IMR-90 (cell line): ENCODE data around the gene APCDD1. TPM values are rescaled to one million over a fixed set of nuclear protein-coding genes. Genes with fewer than 3 reads are reported as not detected.

Experiments
- ATAC-seq: fragments of 200-7000 bp; cut with Tn5 transposase; 2 replicates; pipeline ENCODE4 v1.9.1; 2020; ENCODE audit warnings: low read depth, mild to moderate bottlenecking, moderate library complexity
- BruUV-seq: library from RNA; stranded (reverse); fragments of 400-500 nt; replicated peaks from 2 replicates; lab custom pipeline; 2021; lab: Mats Ljungman, UMichigan
- CTCF ChIA-PET: fragments of 300-600 bp; formaldehyde crosslinking; extraction: SDS; loops from one replicate; lab custom pipeline; 2021; ENCODE audit warnings: antibody characterized with exemption; lab: Yijun Ruan, JAX
- POLR2A ChIA-PET: fragments of 300-600 bp; sonication (Branson Sonifier 250); formaldehyde crosslinking; loops from one replicate; lab custom pipeline; 2022; ENCODE audit warnings: antibody characterized with exemption; ENCODE audit not compliant: unreplicated experiment; lab: Charles Lee
- DNase-seq: peaks from one replicate; pipeline ENCODE4 v3.0.0; 2013
- H2AFZ ChIP-seq: replicated peaks from 2 replicates; pipeline ENCODE3; 2013; ENCODE audit warnings: low read length, mild to moderate bottlenecking; ENCODE audit not compliant: poor library complexity
- H2AK5ac ChIP-seq: 2 replicates; pipeline ENCODE4 v1.6.1; 2013; ENCODE audit warnings: low read depth, low read length, inconsistent platforms
- H2AK9ac ChIP-seq: replicated peaks from 2 replicates; pipeline ENCODE3; 2013; ENCODE audit warnings: mild to moderate bottlenecking, low read depth, low read length, moderate library complexity; ENCODE audit not compliant: poor library complexity
- H2BK120ac ChIP-seq: 2 replicates; pipeline ENCODE4 v1.6.1; 2013; ENCODE audit warnings: low read depth, low read length, inconsistent platforms
- H2BK15ac ChIP-seq: 3 replicates; pipeline ENCODE4 v1.6.1; 2013; ENCODE audit warnings: low read depth, low read length, inconsistent platforms
- H2BK20ac ChIP-seq: 2 replicates; pipeline ENCODE4 v1.6.1; 2013; ENCODE audit warnings: low read depth, mild to moderate bottlenecking, inconsistent platforms, low read length, moderate library complexity
- H2BK5ac ChIP-seq: 2 replicates; pipeline ENCODE4 v1.6.1; 2013; ENCODE audit warnings: mild to moderate bottlenecking, low read depth, low read length, inconsistent platforms; ENCODE audit not compliant: poor library complexity, severe bottlenecking
- H3K14ac ChIP-seq: replicated peaks from 2 replicates; pipeline ENCODE4 v1.6.1; 2013; ENCODE audit warnings: low read depth, low read length, inconsistent platforms
- H3K18ac ChIP-seq: 2 replicates; pipeline ENCODE4 v1.6.1; 2013; ENCODE audit warnings: low read depth, low read length, control low read depth
- H3K23ac ChIP-seq: 2 replicates; pipeline ENCODE4 v1.6.1; 2013; ENCODE audit warnings: low read depth, low read length, inconsistent platforms
- H3K27ac ChIP-seq: 2 replicates; pipeline ENCODE4 v1.5.1; 2013; ENCODE audit warnings: mild to moderate bottlenecking, control low read depth, low read length; ENCODE audit not compliant: insufficient read depth
- H3K27me3 ChIP-seq: 2 replicates; pipeline ENCODE4 v1.6.1; 2013; ENCODE audit warnings: low read length; ENCODE audit not compliant: control insufficient read depth, insufficient read depth
- H3K36me3 ChIP-seq: 2 replicates; pipeline ENCODE4 v1.6.1; 2013; ENCODE audit warnings: low read length, mixed read lengths; ENCODE audit not compliant: control insufficient read depth, insufficient read depth
- H3K4ac ChIP-seq: 2 replicates; pipeline ENCODE4 v1.6.1; 2013; ENCODE audit warnings: low read depth, low read length, inconsistent platforms
- H3K4me1 ChIP-seq: 2 replicates; pipeline ENCODE4 v1.6.1; 2013; ENCODE audit warnings: low read length, mixed read lengths; ENCODE audit not compliant: control insufficient read depth, insufficient read depth
- H3K4me2 ChIP-seq: 2 replicates; pipeline ENCODE4 v1.6.1; 2013; ENCODE audit warnings: low read depth, mild to moderate bottlenecking, control low read depth, low read length, moderate library complexity
- H3K4me3 ChIP-seq: 2 replicates; pipeline ENCODE4 v1.5.1; 2013; ENCODE audit warnings: low read depth, mild to moderate bottlenecking, control low read depth, low read length, moderate library complexity; ENCODE audit not compliant: insufficient read depth
- H3K56ac ChIP-seq: 2 replicates; pipeline ENCODE4 v1.6.1; 2013; ENCODE audit warnings: low read length, inconsistent platforms; ENCODE audit not compliant: insufficient read depth; ENCODE audit errors: extremely low read depth
- H3K79me1 ChIP-seq, 2 experiments: 2 replicates each; pipeline ENCODE4 v1.6.1; 2013; ENCODE audit warnings: low read length in 2 of 2, inconsistent platforms in 1 of 2, low read depth in 1 of 2
- H3K9ac ChIP-seq: 2 replicates; pipeline ENCODE4 v1.6.1; 2013; ENCODE audit warnings: low read depth, low read length, control low read depth
- H3K9me1 ChIP-seq: 2 replicates; pipeline ENCODE4 v1.6.1; 2013; ENCODE audit warnings: low read length, inconsistent platforms; ENCODE audit not compliant: insufficient read depth
- H3K9me3 ChIP-seq: 2 replicates; pipeline ENCODE4 v1.6.1; 2013; ENCODE audit warnings: low read length; ENCODE audit not compliant: control insufficient read depth, insufficient read depth
- H4K20me1 ChIP-seq: 2 replicates; pipeline ENCODE4 v1.6.1; 2013; ENCODE audit warnings: low read length, inconsistent platforms; ENCODE audit not compliant: insufficient read depth
- H4K5ac ChIP-seq: 2 replicates; pipeline ENCODE4 v1.6.1; 2013; ENCODE audit warnings: mild to moderate bottlenecking, low read depth, low read length, control low read depth
- H4K8ac ChIP-seq, 2 experiments: 2 replicates each; pipeline ENCODE4 v1.6.1; 2013; ENCODE audit warnings: low read depth in 2 of 2, low read length in 2 of 2, control low read depth in 1 of 2, inconsistent platforms in 1 of 2
- H4K91ac ChIP-seq: 2 replicates; pipeline ENCODE4 v1.6.1; 2013; ENCODE audit warnings: low read depth, low read length, inconsistent platforms; ENCODE audit not compliant: insufficient read depth
- MXI1 ChIP-seq: IDR thresholded peaks from 2 replicates; pipeline ENCODE4 v1.6.1; 2012; ENCODE audit warnings: low read depth, mild to moderate bottlenecking, low read length, moderate library complexity, borderline replicate concordance
- RAD21 ChIP-seq: IDR thresholded peaks from 2 replicates; pipeline ENCODE4 v1.6.1; 2012; ENCODE audit warnings: low read length, improper control_type of control experiment
- RCOR1 ChIP-seq: IDR thresholded peaks from 2 replicates; pipeline ENCODE4 v1.6.1; 2012; ENCODE audit warnings: mild to moderate bottlenecking, low read length, improper control_type of control experiment; ENCODE audit not compliant: insufficient replicate concordance
- SMC3 ChIP-seq: fragments of 150-350 bp; IDR thresholded peaks from 2 replicates; pipeline ENCODE4 v1.6.1; 2016; ENCODE audit warnings: low read depth, mild to moderate bottlenecking, antibody characterized with exemption, low read length, moderate library complexity
- WGBS, 2 experiments: methylation state at CpG; one replicate each; pipeline versions ENCODE4 v1.1.5 to v1.1.7; 2013; ENCODE audit warnings: missing lambda C conversion rate in 2 of 2; ENCODE audit not compliant: insufficient read length in 1 of 2; ENCODE audit errors: extremely low coverage in 2 of 2; 5-methylcytosine and 5-hydroxymethylcytosine counted together
- dilution Hi-C: fragments of 300-500 bp; cut with HindIII; formaldehyde crosslinking; loops from one replicate; pipeline ENCODE4 v1.14.3; 2018; ENCODE audit warnings: low sequenced_read_pairs; ENCODE audit not compliant: unreplicated experiment
- in situ Hi-C: fragments of 300-500 bp; cut with MboI; formaldehyde crosslinking; loops from 3 replicates; pipeline ENCODE4 v1.14.3; 2019; ENCODE audit warnings: low sequenced_read_pairs, inconsistent platforms, mixed read lengths
- intact Hi-C: fragments of 100-400 bp; cut with micrococcal nuclease; formaldehyde crosslinking; loops from 2 replicates; pipeline ENCODE4 v1.10.0; 2022
- polyA plus RNA-seq, 3 experiments: library from polyadenylated mRNA; depleted of rRNA; stranded (reverse); fragments of >200 nt; gene quantifications; 2 replicates each; pipeline ENCODE4 v1.2.3, GENCODE V29; 2012; ENCODE audit warnings: low replicate concordance in 1 of 3
- total RNA-seq: library from RNA; depleted of rRNA; stranded (reverse); fragments of >200 nt; gene quantifications from 2 replicates; pipeline ENCODE4 v1.2.3, GENCODE V29; 2012

The APCDD1 gene
- total and polyA plus RNA-seq, 2 of the 4 experiments (the other 2 are of a cell fraction): 1.1 to 2.2 TPM

DNA sequence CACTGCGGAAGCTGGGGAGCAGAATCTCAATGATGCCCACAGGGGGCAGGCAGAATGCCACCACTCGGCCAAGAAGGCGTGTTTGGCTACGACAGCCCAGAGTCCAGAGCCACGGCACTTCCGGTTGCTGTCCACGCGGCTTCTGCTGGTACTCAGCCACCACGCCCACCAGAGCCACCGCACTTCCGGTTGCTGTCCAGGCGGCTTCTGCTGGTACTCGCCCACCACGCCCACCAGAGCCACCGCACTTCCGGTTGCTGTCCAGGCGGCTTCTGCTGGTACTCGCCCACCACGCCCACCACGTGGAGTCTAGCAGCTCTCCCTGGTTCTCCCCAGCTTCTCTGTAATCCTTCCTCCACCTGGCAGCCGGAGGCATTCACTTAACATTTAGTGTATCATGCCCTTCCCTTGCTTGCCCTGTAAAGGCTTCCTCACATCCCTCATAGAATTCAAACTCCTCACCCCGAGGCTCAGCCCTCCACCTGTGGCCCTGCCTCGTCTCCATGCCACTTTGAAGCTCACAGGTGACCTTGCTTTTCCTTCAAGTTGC lies 40.1 kb upstream of the APCDD1 start:
- dilution Hi-C loops (no loop called here), in situ Hi-C loops (no loop called here), intact Hi-C loops (no loop called here)
- POLR2A ChIA-PET: no interaction called here
- Histone ChIP-seq H2BK15ac (no peak overlapping the region), H4K91ac (no peak overlapping the region), H3K27ac (no peak overlapping the region), H4K8ac (no peak overlapping the region), H3K27me3 (peaks cover 5% of the 10 kb centered on the region), H3K4me3 (no peak overlapping the region), H3K23ac (no peak overlapping the region), H3K4me1 (peaks cover 2% of the 10 kb centered on the region; the same call in 1 of the 2 replicates), H2BK5ac (no peak overlapping the region), H3K14ac (no peak overlapping the region), H3K9ac (no peak overlapping the region), H4K5ac (no peak overlapping the region), H4K20me1 (no peaks in the 10 kb centered on the region), H2AK9ac (no peak overlapping the region), H2BK20ac (no peak overlapping the region), H3K79me1 (no peaks in the 10 kb centered on the region), H2AK5ac (no peak overlapping the region), H3K56ac (no peak overlapping the region), H2AFZ (no peak overlapping the region), H3K4ac (no peak overlapping the region), H3K9me3 (no peaks in the 10 kb centered on the region), H2BK120ac (no peak overlapping the region), H3K36me3 (no peaks in the 10 kb centered on the region), H3K4me2 (no peak overlapping the region), H3K9me1 (no peaks in the 10 kb centered on the region; the same call in 1 of the 2 replicates), H3K18ac (no peak overlapping the region)
- WGBS, 2 experiments: 85% methylated on average over 22 of the region's 23 CpGs; no CpG with 5 or more reads in 1 of the 2 experiments
- TF ChIP-seq RAD21 (no peak), RCOR1 (no peak), MXI1 (no peak), SMC3 (no peak)
- DNase-seq: no peak
- no TSS peak for BruUV-seq
- CTCF ChIA-PET: no interaction called here
- ATAC-seq: no peak
